GM12878 (cell line): ENCODE measurements around the gene CRYGC. TPM values are rescaled to one million over a fixed set of nuclear protein-coding genes. Genes with fewer than 3 reads are reported as not detected.

Source experiments
- ATAC-seq: fragments of 200-7000 bp; cut with Tn5 transposase; 3 replicates; pipeline ENCODE4 v1.9.1; 2020; ENCODE audit warnings: mild to moderate bottlenecking, moderate library complexity
- BruUV-seq: library from RNA; stranded (reverse); fragments of 400-500 nt; replicated peaks from 2 replicates; lab custom pipeline; 2021; lab: Mats Ljungman, UMichigan
- CTCF ChIA-PET: fragments of 300-600 bp; sonication (Branson Sonifier 250); formaldehyde crosslinking; extraction: SDS; loops from one replicate; lab custom pipeline; 2021; ENCODE audit warnings: inconsistent platforms; lab: Yijun Ruan, JAX
- POLR2A ChIA-PET: fragments of 350-600 bp; formaldehyde crosslinking; extraction: SDS; loops from one replicate; lab custom pipeline; 2021; ENCODE audit warnings: inconsistent platforms; lab: Charles Lee
- RAD21 ChIA-PET: fragments of 300-600 bp; sonication (Branson Sonifier 250); formaldehyde crosslinking; loops from one replicate; lab custom pipeline; 2023; ENCODE audit warnings: antibody characterized with exemption; ENCODE audit not compliant: unreplicated experiment; lab: Charles Lee
- SMC1A ChIA-PET: fragments of 300-600 bp; sonication (Branson Sonifier 250); formaldehyde crosslinking; loops from one replicate; lab custom pipeline; 2023; ENCODE audit not compliant: unreplicated experiment, uncharacterized antibody; lab: Charles Lee
- DNase-seq: peaks from one replicate; pipeline ENCODE4 v3.0.0-alpha.2; 2011; ENCODE audit warnings: low read depth, low spot score
- FAIRE-seq: peaks from 3 replicates; lab custom pipeline; 2011; peaks lifted over from hg19 to GRCh38; lab: Jason Lieb, UNC
- H2AFZ ChIP-seq: 2 replicates; pipeline ENCODE4 v1.6.0; 2011; ENCODE audit warnings: low read depth, low read length, control low read depth; ENCODE audit not compliant: control insufficient read depth
- H3K27ac ChIP-seq: 2 replicates; pipeline ENCODE4 v1.5.1; 2011; ENCODE audit warnings: control low read depth; ENCODE audit not compliant: control insufficient read depth, insufficient read depth
- H3K27me3 ChIP-seq, 2 experiments: replicated peaks in 1 of 2; 2 replicates each; pipeline versions ENCODE4 v1.6.0 to v1.6.1; 2011; ENCODE audit warnings: low read length in 1 of 2; ENCODE audit not compliant: control insufficient read depth in 2 of 2, insufficient read depth in 2 of 2
- H3K36me3 ChIP-seq, 2 experiments: 2 replicates each; pipeline ENCODE4 v1.5.1; 2011; ENCODE audit warnings: low read length in 1 of 2; ENCODE audit not compliant: control insufficient read depth in 2 of 2, insufficient read depth in 2 of 2
- H3K4me1 ChIP-seq: 2 replicates; pipeline ENCODE4 v1.6.1; 2011; ENCODE audit warnings: mild to moderate bottlenecking, low read length, moderate library complexity, mixed read lengths; ENCODE audit not compliant: control insufficient read depth, insufficient read depth
- H3K4me2 ChIP-seq: 2 replicates; pipeline ENCODE4 v1.6.0; 2011; ENCODE audit warnings: control low read depth; ENCODE audit not compliant: control insufficient read depth, insufficient read depth
- H3K4me3 ChIP-seq: fragments of 200-600 bp; sonication (generic); 2 replicates; pipeline ENCODE4 v1.5.1; 2016
- H3K79me2 ChIP-seq: 2 replicates; pipeline ENCODE4 v1.6.0; 2011; ENCODE audit warnings: low read length; ENCODE audit not compliant: control insufficient read depth, insufficient read depth
- H3K9ac ChIP-seq: 2 replicates; pipeline ENCODE4 v1.8.0; 2011; ENCODE audit warnings: low read length, control low read depth, mixed read lengths; ENCODE audit not compliant: control insufficient read depth, insufficient read depth
- H3K9me3 ChIP-seq: replicated peaks from 3 replicates; pipeline ENCODE4 v1.5.1; 2011; ENCODE audit warnings: mild to moderate bottlenecking, low read length; ENCODE audit not compliant: control insufficient read depth, insufficient read depth
- H4K20me1 ChIP-seq: 2 replicates; pipeline ENCODE4 v1.6.0; 2011; ENCODE audit not compliant: control insufficient read depth, insufficient read depth
- CBX3 ChIP-seq: fragments of 200-600 bp; sonication (generic); IDR thresholded peaks from 2 replicates; pipeline ENCODE4 v1.6.1; 2016; ENCODE audit warnings: low read depth, borderline replicate concordance
- ESRRA ChIP-seq: IDR thresholded peaks from 2 replicates; pipeline ENCODE4 v1.6.1; 2012; ENCODE audit warnings: mild to moderate bottlenecking, low read length, improper control_type of control experiment
- ETV6 ChIP-seq, 2 experiments: fragments of 450-650 bp in 1 of 2; IDR thresholded peaks in 1 of 2; conservative IDR thresholded peaks in 1 of 2; 2 replicates each; pipeline ENCODE4 v1.6.1; 2014; ENCODE audit warnings: antibody characterized with exemption in 1 of 2, borderline replicate concordance in 1 of 2, low read depth in 1 of 2, mild to moderate bottlenecking in 1 of 2, moderate library complexity in 1 of 2
- FOS ChIP-seq: IDR thresholded peaks from 3 replicates; pipeline ENCODE4 v1.6.1; 2011; ENCODE audit warnings: borderline replicate concordance; ENCODE audit not compliant: insufficient read length; ENCODE audit errors: extremely low read depth
- FOXM1 ChIP-seq: IDR thresholded peaks from 2 replicates; pipeline ENCODE4 v1.6.1; 2012; ENCODE audit warnings: low read depth, mild to moderate bottlenecking, inconsistent platforms, low read length, moderate library complexity
- HDAC2 ChIP-seq: fragments of 200-600 bp; sonication (generic); IDR thresholded peaks from 2 replicates; pipeline ENCODE4 v1.6.1; 2017
- HDAC6 ChIP-seq: fragments of 200-600 bp; sonication (generic); IDR thresholded peaks from one replicate; pipeline ENCODE4 v1.8.0; 2017; ENCODE audit warnings: antibody characterized with exemption; ENCODE audit not compliant: unreplicated experiment
- IKZF1 ChIP-seq: fragments of 450-650 bp; conservative IDR thresholded peaks from 2 replicates; pipeline ENCODE4 v1.6.1; 2017; ENCODE audit warnings: antibody characterized with exemption, mild to moderate bottlenecking
- NFXL1 ChIP-seq: fragments of 450-650 bp; IDR thresholded peaks from 2 replicates; pipeline ENCODE4 v1.6.1; 2017; ENCODE audit warnings: antibody characterized with exemption, mild to moderate bottlenecking, borderline replicate concordance
- PAX8 ChIP-seq: fragments of 450-650 bp; IDR thresholded peaks from 2 replicates; pipeline ENCODE4 v1.6.1; 2017; ENCODE audit warnings: mild to moderate bottlenecking, moderate library complexity
- RB1 ChIP-seq: fragments of 450-650 bp; formaldehyde crosslinking; IDR thresholded peaks from 2 replicates; pipeline ENCODE4 v1.6.1; 2017; ENCODE audit warnings: mild to moderate bottlenecking, borderline replicate concordance
- SUZ12 ChIP-seq: fragments of 200-600 bp; sonication (generic); IDR thresholded peaks from one replicate; pipeline ENCODE4 v1.6.1; 2018; ENCODE audit warnings: antibody characterized with exemption, mild to moderate bottlenecking; ENCODE audit not compliant: unreplicated experiment
- TCF12 ChIP-seq: IDR thresholded peaks from 2 replicates; pipeline ENCODE4 v1.6.1; 2011; ENCODE audit warnings: low read depth, mild to moderate bottlenecking, low read length
- WRNIP1 ChIP-seq: IDR thresholded peaks from 2 replicates; pipeline ENCODE4 v1.6.1; 2011; ENCODE audit warnings: low read depth, low read length, improper control_type of control experiment, borderline replicate concordance
- WGBS: methylation state at CpG from one replicate; pipeline ENCODE4 v1.1.6; 2016; ENCODE audit warnings: low lambda C conversion rate; ENCODE audit not compliant: insufficient replicate concordance, insufficient coverage; ENCODE audit errors: missing lambda C conversion rate; 5-methylcytosine and 5-hydroxymethylcytosine counted together
- in situ Hi-C: fragments of 300-500 bp; cut with MboI; formaldehyde crosslinking; loops from 9 replicates; pipeline ENCODE4 v1.14.3; 2018; ENCODE audit warnings: mixed read lengths
- intact Hi-C: fragments of 100-400 bp; cut with micrococcal nuclease; formaldehyde crosslinking; loops from one replicate; pipeline ENCODE4 v1.14.2; 2022; ENCODE audit not compliant: unreplicated experiment
- polyA plus RNA-seq, 11 experiments: library from polyadenylated mRNA; depleted of rRNA in 4 of 11; unstranded in 6 of 11; stranded (reverse) in 5 of 11; fragments of >200 nt; fragmentation: Nextera tagmentation in 4 of 11; fragmentation: Illumina TruSeq in 1 of 11; extraction: Ambion mirVana in 4 of 11; extraction: Trizol in 1 of 11; gene quantifications; 1 replicate in 1 of 11; 2 replicates in 10 of 11; pipeline versions ENCODE4 v1.2.1 to v1.2.3, GENCODE V29; 2011 to 2016; ENCODE audit warnings: inconsistent platforms in 2 of 11, missing spikeins in 2 of 11, low read depth in 1 of 11
- total RNA-seq, 4 experiments: library from RNA; depleted of rRNA in 3 of 4; stranded (reverse); fragments of >200 nt in 3 of 4; fragmentation: Illumina TruSeq in 1 of 4; extraction: Trizol in 1 of 4; gene quantifications; 2 replicates each; pipeline versions ENCODE4 v1.2.1 to v1.2.3, GENCODE V29; 2013 to 2021
- TF ChIP-seq, protein P1 (sequence below): IDR thresholded peaks from 2 replicates; pipeline ENCODE4 v1.6.1; 2012; ENCODE audit warnings: low read length, inconsistent platforms
- TF ChIP-seq, protein P2 (sequence below): IDR thresholded peaks from 2 replicates; pipeline ENCODE4 v1.6.1; 2011; ENCODE audit warnings: borderline replicate concordance, low read depth, mild to moderate bottlenecking, moderate library complexity, low read length; ENCODE audit not compliant: insufficient read depth, poor library complexity, severe bottlenecking
- TF ChIP-seq, protein P3 (sequence below): fragments of 450-650 bp; IDR thresholded peaks from 2 replicates; pipeline ENCODE4 v1.6.1; 2017; ENCODE audit warnings: mild to moderate bottlenecking
- TF ChIP-seq, protein P4 (sequence below): IDR thresholded peaks from 2 replicates; pipeline ENCODE4 v1.6.1; 2012; ENCODE audit warnings: low read depth, low read length, improper control_type of control experiment

The CRYGC gene
- total and polyA plus RNA-seq, 10 of the 15 experiments (the other 5 are each of a cell fraction or from before 2014, with no cell fraction given), result not detected

DNA sequence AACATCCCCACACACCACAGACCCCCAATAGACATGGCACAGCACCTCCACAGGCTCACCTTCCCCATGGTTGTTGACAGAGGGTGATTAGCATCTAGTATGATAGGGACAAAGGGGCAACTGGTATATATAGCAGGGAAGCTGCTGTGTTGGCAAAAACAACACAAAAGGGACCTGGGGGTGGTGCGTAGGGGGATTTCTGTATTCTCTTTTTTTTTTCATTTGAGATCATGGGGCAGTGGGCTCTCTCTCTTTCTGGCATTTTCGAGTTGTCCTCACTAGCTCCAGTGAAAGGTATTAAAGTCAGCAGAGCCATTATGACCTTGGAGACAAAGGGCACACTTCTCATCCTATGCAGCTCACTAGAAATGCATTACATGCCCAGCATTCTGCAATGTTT is 33.9 kb upstream of the CRYGC start, which contains the start of gene CRYGA:
Gene CRYGA (minus strand): TSS at position 101 of the 400 bp plus-strand sequence. CDS start 33 bp downstream, at position 68.
- H4K20me1 ChIP-seq, result no peaks in the 10 kb centered on the region
- no peak for DNase-seq
- BruUV-seq, result no TSS peak
- intact Hi-C loops, result no loop called here
- 27% methylated on average over 2 of the region's 2 CpGs for WGBS
- in situ Hi-C loops, result no loop called here
- POLR2A ChIA-PET, result no interaction called here
- no peak for FAIRE-seq
- no peak within 1 kb of the TSS for H3K4me2 ChIP-seq
- H3K27me3 ChIP-seq, result no peaks in the 10 kb centered on the region
- no peaks in the 10 kb centered on the region for H3K36me3 ChIP-seq
- SMC1A ChIA-PET, result interaction anchor here (0.9 kb wide), 1 partner anchor 1228 kb away, joined by 3 read pairs; no protein-coding TSS in a partner anchor
- no peaks in the 10 kb centered on the region for H3K79me2 ChIP-seq
- H3K4me3 ChIP-seq, result no peak within 1 kb of the TSS
- H2AFZ ChIP-seq, result no peak within 1 kb of the TSS
- no peak within 1 kb of the TSS for H3K9ac ChIP-seq
- no peaks in the 10 kb centered on the region for H3K4me1 ChIP-seq
- no peaks in the 10 kb centered on the region for H3K9me3 ChIP-seq
- RAD21 ChIA-PET, result no interaction called here
- H3K27ac ChIP-seq, result no peak within 1 kb of the TSS
- ATAC-seq, result no peak
- CTCF ChIA-PET, result interaction anchor here (1.4 kb wide), 1 partner anchor 11 kb away, joined by 4 read pairs; no protein-coding TSS in a partner anchor
- TF ChIP-seq RB1, result no peak
- TF ChIP-seq IKZF1, result no peak
- TF ChIP-seq, protein P1, sequence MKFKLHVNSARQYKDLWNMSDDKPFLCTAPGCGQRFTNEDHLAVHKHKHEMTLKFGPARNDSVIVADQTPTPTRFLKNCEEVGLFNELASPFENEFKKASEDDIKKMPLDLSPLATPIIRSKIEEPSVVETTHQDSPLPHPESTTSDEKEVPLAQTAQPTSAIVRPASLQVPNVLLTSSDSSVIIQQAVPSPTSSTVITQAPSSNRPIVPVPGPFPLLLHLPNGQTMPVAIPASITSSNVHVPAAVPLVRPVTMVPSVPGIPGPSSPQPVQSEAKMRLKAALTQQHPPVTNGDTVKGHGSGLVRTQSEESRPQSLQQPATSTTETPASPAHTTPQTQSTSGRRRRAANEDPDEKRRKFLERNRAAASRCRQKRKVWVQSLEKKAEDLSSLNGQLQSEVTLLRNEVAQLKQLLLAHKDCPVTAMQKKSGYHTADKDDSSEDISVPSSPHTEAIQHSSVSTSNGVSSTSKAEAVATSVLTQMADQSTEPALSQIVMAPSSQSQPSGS, result no peak
- no peak for TF ChIP-seq NFXL1
- no peak for TF ChIP-seq SUZ12
- no peak for TF ChIP-seq PAX8
- TF ChIP-seq, protein P2, sequence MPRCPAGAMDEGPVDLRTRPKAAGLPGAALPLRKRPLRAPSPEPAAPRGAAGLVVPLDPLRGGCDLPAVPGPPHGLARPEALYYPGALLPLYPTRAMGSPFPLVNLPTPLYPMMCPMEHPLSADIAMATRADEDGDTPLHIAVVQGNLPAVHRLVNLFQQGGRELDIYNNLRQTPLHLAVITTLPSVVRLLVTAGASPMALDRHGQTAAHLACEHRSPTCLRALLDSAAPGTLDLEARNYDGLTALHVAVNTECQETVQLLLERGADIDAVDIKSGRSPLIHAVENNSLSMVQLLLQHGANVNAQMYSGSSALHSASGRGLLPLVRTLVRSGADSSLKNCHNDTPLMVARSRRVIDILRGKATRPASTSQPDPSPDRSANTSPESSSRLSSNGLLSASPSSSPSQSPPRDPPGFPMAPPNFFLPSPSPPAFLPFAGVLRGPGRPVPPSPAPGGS, result no peak
- TF ChIP-seq ETV6 (conservative IDR thresholded peaks at IDR 0.05 in 1 of 2, IDR thresholded peaks at IDR 0.05 in 1 of 2; ENCODE audit: borderline replicate concordance in 1 of 2, low read depth in 1 of 2), result no peak
- no peak for TF ChIP-seq ESRRA
- TF ChIP-seq, protein P3, sequence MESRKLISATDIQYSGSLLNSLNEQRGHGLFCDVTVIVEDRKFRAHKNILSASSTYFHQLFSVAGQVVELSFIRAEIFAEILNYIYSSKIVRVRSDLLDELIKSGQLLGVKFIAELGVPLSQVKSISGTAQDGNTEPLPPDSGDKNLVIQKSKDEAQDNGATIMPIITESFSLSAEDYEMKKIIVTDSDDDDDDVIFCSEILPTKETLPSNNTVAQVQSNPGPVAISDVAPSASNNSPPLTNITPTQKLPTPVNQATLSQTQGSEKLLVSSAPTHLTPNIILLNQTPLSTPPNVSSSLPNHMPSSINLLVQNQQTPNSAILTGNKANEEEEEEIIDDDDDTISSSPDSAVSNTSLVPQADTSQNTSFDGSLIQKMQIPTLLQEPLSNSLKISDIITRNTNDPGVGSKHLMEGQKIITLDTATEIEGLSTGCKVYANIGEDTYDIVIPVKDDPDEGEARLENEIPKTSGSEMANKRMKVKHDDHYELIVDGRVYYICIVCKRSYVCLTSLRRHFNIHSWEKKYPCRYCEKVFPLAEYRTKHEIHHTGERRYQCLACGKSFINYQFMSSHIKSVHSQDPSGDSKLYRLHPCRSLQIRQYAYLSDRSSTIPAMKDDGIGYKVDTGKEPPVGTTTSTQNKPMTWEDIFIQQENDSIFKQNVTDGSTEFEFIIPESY, result no peak
- no peak for TF ChIP-seq TCF12
- no peak for TF ChIP-seq CBX3
- TF ChIP-seq HDAC6, result no peak
- no peak for TF ChIP-seq FOS
- TF ChIP-seq WRNIP1, result no peak
- TF ChIP-seq, protein P4, sequence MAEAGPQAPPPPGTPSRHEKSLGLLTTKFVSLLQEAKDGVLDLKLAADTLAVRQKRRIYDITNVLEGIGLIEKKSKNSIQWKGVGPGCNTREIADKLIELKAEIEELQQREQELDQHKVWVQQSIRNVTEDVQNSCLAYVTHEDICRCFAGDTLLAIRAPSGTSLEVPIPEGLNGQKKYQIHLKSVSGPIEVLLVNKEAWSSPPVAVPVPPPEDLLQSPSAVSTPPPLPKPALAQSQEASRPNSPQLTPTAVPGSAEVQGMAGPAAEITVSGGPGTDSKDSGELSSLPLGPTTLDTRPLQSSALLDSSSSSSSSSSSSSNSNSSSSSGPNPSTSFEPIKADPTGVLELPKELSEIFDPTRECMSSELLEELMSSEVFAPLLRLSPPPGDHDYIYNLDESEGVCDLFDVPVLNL, result no peak
- TF ChIP-seq HDAC2, result no peak
- no peak for TF ChIP-seq FOXM1
